GM21723 (cell line): ENCODE data around the gene EAF1.
"Not testable (repeated sequence)": the region's sequence is repeated elsewhere in the genome, so short reads cannot be mapped to it uniquely, and the experiment has no call there.

Experiments used
- ATAC-seq: cut with Tn5 transposase; IDR thresholded peaks from one replicate; pipeline ENCODE4 v1.9.1; 2021; ENCODE audit warnings: mild to moderate bottlenecking, moderate library complexity; ENCODE audit not compliant: unreplicated experiment

Gene EAF1

GRCh38 chr3:15427182-15427880, at the start of gene EAF1, which contains the start of gene METTL6:
TSS of gene EAF1 (plus strand) at chr3:15427598. CDS start at chr3:15427780, 182 bp downstream.
TSS of gene METTL6 (minus strand) at chr3:15427544. CDS start at chr3:15426511, 1,033 bp downstream.
- peak; percentile 92 for ATAC-seq

DNA sequence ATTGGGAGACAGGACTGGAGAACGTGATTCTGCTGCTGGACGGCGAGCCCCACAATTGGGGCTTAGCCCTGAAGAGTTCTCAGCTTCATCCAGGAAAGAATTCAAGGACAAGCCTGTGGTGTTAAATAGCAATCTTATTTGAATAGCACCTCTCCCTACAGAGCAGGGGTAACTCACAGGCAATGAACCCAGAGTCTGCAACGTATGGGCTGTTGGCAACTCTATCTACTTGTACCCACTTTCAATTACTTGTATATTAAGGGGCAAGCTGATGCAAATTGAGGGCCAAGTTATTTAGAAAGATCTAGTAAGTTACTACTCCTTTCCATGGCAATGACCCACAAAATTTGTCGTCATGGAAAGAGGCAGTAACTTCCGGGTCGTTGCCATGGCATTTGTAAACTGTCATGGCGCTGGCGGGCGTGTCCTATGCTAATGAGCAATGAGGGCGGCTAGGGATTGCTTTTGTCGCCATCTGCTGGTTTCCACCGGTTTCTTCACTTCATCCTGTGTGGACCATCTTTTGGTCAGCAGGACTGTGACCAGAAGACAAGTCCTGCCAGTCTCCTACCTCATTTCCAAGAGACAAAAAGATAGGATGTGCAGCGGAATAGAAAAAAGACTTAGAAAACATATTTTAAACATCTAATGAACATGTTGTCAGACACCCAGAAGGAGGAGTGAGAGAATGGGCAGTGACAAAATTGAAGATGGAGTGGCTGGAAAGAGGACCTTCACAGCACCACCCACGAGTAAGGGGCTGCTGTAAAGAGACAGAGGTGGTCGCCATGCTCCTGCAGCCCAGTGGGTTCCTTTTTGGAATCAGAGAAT, 49.2 kb upstream of the EAF1 start:
- peak; percentile 96 for ATAC-seq

DNA sequence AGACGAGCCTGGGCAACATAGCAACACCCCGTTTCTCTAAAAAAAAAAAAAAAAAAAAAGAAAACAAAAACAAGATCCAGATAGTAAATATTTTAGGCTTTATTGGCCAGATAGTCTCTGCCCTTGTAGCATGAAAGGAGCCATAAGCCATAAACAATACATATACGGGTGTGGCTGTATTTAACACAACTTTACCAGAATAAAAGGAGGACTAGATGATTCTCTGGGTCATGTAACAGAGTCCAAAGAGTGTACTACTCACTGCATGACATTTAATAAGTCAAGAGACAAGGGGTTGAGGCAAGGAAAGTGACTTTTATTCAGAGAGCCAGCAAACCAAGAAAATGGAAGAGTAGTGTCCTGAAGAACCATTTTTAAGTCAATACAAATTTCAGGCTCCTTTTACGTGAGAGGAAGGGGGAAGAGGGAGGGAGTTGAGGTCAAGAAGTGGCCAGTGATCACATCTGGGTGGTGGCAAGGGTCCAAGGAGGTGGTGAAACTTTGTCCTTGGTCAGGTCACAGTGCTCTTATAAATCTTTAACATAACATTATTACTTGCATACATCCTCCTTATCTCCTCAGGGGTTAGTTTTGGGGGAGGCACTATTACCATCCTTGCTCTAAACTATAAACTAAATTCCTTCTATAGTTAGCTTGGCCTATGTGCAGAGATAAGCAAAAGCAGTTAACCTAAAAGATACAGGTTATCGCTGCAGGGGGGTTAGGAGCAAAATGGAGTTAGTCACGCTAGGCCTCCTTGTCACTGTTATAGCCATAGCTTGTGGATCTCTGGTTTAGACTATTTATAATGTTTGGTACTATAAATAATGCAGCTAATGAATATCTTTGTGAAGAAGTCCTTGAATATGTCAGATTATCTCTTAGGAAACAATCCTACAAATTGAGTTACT, 46.2 kb upstream of the EAF1 start:
- no peak for ATAC-seq

GRCh38 chr3:15382405-15382923, 44.9 kb upstream of the EAF1 start:
- no peak for ATAC-seq

DNA sequence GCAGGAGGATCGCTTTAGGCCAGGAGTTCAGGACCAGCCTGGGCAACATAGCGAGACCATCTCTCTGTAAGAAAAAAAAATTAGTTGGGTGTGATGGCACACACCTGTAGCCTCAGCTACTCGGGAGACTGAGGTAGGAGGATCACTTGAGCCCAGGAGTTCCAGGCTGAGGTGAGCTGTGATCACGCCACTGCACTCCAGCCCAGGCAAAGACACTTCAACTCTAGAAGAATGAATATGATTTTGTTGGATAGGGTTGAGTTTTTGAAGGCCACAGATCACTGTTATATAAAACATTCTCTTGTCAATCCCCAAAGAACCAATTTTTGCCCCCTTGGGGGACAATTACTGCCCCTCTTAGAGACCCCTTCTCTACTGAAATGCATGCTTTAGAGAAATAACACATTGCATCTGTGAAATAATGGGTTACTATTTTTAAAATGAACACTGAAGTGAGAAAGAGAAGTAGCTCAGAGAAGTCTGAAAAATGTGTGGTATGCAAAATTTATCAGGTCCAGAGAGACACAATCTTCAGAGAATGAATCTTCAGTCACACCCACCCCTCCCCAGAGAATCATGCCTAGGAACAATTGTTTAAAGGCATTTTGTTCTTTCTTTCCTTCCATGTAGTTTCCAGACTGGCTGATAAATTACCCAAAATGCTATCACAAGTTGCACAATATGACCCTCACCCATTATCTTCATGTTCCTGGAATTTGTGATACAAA, 42.7 kb upstream of the EAF1 start:
- peak; percentile 86 for ATAC-seq

DNA sequence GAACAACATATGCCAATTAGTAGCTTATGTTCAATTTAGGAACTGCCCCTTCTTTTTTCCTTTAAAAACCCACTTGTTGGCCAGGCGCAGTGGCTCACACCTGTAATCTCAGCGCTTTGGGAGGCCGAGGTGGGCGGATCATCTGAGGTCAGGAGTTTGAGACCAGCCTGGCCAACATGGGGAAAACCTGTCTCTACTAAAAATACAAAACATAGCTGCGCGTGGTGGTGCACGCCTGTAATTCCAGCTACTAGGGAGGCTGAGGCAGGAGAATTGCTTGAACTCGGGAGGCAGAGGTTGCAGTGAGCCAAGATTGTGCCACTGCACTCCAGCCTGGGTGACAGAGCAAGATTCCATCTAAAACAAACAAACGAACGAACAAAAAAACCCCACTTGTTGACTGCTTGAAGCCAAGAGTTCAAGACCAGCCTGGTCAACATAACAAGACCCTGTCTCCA, 42.1 kb upstream of the EAF1 start:
- peak; percentile 12 for ATAC-seq

DNA sequence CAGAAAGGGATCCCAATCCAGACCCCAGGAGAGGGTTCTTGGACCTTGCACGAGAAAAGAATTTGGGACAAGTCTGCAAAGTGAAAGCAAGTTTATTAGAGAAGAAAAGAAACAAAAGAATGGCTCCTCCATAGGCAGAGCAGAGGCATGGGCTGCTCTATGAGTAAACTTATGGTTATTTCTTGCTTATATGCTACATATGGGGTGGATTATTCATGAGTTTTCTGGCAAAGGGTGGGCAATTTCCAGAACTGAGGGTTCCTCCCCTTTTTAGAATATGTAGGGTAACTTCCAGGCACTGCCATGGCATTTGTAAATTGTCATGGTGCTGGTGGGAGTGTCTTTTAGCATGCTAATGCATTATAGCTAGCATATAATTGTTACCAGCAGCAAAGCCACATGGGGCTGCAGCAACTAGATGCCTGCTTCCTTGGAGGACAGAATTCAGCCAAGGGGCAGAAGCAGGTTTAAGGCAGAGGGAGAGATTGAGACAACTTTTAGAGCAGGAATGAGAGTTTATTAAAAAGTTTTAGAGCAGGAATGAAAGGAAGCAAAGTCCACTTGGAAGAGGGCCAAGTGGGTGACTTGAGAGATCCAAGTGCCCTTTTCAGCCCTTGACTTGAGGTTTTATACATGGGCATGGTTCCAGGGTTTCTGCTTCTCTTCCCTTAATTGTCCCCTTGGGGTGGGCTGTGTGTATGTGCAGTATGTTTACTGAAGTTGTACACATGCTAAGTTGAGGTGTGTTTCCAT, 41.3 kb upstream of the EAF1 start:
- no peak for ATAC-seq

GRCh38 chr3:15386654-15386955, 40.8 kb upstream of the EAF1 start:
- not testable (repeated sequence) for ATAC-seq

DNA sequence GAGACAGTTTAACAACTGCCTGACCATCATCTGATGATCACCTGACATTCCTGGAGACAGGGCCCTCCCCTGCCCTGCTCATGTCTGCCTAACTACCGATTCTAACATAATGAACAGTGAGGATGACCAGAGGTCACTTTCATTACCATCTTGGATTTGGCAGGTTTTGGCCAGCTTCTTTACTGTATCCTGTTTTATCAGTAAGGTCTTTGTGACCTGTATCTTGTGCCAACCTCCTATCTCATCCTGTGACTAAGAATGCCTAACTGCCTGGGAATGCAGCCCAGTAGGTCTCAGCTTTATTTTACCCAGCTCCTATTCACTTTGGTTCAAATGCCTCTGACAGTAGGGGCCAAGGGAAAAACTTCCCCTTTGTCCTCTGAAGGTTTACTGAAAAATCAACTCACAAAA, 40.2 kb upstream of the EAF1 start:
- no peak for ATAC-seq

DNA sequence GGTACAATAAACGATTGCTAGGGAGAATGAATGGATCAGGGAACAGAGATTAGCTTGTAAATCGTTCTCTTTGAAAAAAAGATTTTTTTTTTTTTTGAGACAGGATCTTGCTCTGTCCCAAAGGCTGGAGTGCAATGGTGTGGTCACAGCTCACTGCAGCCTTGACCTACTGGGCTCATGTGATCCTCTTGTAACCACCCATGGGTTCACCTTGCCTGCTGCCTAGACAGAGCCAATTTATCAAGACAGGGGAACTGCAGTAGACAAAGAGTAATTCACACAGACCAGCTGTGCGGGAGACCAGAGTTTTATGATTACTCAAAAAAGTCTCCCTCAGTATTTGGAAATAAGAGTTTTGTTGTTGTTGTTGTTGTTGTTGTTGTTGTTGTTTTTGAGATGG, 39.7 kb upstream of the EAF1 start:
- no peak for ATAC-seq

GRCh38 chr3:15388335-15388734, 39.1 kb upstream of the EAF1 start:
- ATAC-seq, result not testable (repeated sequence)

DNA sequence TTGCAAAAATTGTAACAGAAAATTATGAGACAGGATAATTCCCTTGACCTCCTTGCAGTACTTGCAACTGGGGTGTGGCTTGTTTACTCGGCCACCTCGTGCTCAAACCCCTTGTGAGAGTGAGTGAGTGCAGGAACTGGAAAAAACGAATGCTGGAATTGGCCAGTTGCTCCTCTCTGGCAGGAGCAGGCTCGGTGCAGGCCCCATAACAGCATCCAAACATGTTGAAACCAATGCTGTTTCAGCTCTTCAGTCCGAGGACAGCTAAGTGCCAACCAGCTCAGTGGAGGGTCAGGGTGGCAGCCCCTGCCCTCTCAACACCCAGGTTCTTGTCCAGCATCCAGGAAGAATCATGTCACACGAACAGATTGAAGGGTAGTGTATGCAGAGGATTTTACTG, 36.9 kb upstream of the EAF1 start:
- ATAC-seq, result no peak

GRCh38 chr3:15391007-15391406, 36.4 kb upstream of the EAF1 start:
- no peak for ATAC-seq

DNA sequence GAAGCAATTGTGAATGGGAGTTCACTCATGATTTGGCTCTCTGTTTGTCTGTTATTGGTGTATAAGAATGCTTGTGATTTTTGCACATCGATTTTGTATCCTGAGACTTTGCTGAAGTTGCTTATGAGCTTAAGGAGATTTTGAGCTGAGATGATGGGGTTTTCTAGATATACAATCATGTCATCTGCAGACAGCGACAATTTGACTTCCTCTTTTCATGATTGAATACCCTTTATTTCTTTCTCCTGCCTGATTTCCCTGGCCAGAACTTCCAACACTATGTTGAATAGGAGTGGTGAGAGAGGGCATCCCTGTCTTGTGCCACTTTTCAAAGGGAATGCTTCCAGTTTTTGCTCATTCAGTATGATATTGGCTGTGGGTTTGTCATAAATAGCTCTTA, 34.1 kb upstream of the EAF1 start:
- ATAC-seq, result not testable (repeated sequence)

- ATAC-seq, result not testable (repeated sequence)
These were observed 28.7 kb upstream of the EAF1 start for GRCh38 chr3:15398731-15399133.

DNA sequence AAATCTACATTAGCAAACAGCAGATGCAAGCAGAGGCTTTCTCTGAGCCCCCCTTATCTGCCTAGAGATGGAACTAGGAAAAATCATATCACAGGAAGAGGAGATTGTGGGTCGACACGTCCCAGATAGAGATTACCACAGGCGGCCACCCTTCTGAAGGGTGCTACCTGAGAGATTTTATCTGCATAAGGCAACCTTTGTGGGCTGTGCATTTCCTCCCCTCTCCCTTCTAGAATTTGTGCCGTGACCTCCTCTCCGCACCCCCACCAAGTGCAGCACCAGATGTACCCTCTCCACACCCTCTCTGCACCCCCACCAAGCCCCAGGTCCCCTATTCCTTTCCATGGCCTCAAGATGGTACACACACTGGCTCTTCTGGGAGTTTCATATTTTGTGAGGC, 27.4 kb upstream of the EAF1 start:
- no peak for ATAC-seq

DNA sequence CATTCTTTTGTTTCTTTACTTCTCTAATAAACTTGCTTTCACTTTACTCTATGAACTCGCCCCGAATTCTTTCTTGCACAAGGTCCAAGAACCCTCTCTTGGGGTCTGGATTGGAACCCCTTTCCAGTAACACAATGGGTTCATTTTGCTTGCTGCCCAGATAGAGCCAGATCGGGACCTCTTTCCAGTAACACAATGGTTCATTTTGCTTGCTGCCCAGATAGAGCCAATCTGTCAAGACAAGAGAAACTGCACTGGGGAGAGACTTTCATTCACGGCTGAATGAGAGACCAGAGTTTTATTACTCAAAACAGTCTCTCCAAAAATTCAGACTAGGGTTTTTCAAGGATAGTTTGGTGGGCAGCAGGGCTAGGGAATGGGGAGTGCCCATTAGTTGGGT, 25.5 kb upstream of the EAF1 start:
- ATAC-seq, result no peak

- ATAC-seq, result no peak
These were observed 23.9 kb upstream of the EAF1 start for GRCh38 chr3:15403495-15403894.

- no peak for ATAC-seq
These were observed 23.4 kb upstream of the EAF1 start for GRCh38 chr3:15403965-15404364.

DNA sequence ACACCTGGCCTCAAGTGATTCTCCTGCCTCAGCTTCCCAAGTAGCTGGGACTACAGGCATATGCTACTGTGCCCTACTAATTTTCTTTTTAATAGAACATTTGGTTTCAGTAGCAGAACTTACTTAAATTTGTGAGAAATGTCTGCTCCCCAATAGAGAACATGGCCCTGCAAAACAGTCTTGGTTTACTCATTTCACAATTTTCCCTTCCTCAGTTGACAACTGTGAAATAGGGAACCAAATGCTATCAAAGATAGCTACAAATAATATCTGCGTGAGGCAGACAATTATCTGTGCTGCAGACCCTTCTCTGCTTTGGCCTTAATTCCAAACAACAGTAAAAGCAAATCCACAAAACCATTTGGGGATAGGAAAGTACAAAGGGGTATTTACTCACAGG, 22.6 kb upstream of the EAF1 start:
- peak; percentile 48 for ATAC-seq
